HG02588 (cell line): ENCODE measurements around the gene COASY.
A peak's percentile ranks its signal among the peaks of the same experiment; 100 is the strongest.

Source experiments
- ATAC-seq: cut with Tn5 transposase; IDR thresholded peaks from one replicate; pipeline ENCODE4 v1.9.1; 2021; ENCODE audit warnings: mild to moderate bottlenecking, moderate library complexity; ENCODE audit not compliant: unreplicated experiment

Gene COASY

DNA sequence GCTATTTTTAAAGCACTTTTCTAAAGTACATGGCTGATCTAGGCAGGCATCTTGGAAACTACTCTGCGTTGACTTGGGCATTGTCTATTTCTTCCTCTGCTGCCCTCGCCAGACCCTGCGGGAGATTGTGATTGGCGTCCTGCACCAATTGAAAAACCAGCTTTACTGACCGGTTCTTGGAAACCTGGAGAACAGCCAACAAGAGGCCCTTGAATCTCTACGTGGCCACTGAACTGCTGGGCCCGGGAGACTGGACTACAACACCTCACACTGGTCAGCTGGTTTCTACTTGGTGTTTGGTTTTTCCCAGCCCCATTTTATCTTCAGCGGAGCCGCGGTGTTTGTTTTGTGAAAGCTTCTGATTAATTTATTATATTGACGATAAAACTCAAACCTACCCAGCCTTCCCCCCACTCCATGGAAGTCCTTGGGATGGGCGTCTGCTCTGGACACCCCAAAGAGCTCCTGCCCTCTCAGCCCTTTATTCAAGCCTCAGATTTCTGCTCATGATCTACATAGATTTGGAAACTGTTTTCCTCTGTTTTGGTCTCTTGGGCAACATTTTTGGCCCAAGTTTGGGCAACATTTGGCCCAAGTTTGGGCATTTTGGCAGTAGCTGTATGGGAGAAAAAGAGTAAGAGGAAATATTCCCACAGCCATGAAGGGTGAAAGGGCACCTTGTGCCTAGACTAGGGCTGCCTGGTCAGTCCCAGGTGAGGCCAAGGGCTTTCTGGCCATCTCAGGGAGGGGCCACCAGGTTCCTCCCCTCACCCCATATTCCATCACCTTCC lies 9.7 kb downstream of the COASY start:
- no peak for ATAC-seq

DNA sequence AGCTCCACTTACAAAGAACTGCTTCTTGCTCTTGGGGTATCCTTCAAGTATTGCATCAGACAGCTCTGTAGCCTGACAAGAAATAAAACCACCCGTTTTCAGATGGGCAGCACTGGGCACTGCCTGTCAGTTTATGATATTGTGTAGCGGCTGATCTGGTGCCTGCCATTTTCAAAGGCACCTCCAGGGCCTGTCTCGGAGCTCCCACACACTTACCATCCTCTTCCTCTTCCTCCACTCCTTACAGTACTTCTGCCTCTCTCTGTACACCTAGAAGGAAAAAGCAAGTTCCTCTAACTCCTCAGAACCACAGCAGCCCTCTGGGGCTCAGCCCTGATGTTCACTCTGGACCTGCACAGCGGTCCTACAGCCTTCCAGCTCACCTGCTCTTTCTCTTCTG lies 11.1 kb downstream of the COASY start:
- no peak for ATAC-seq

DNA sequence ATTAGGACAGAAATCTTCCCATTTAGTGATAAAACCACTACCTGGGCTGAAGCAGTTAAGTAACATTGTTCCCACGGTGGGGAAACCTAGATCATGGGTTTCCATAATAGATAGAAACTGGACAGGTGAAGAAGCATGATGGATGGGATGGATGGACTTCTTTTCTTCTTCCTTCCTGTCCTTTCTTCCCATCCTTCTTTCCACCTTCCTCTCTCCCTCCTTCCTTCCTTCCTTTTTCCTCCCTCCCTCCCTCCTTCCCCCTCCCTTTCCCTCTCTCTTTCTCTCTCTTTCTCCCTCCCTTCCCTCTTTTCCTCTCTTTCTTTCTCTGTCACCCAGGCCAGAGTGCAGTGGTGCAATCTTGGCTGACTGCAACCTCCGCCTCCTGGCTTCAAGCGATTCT lies 12.5 kb downstream of the COASY start:
- ATAC-seq: no peak

DNA sequence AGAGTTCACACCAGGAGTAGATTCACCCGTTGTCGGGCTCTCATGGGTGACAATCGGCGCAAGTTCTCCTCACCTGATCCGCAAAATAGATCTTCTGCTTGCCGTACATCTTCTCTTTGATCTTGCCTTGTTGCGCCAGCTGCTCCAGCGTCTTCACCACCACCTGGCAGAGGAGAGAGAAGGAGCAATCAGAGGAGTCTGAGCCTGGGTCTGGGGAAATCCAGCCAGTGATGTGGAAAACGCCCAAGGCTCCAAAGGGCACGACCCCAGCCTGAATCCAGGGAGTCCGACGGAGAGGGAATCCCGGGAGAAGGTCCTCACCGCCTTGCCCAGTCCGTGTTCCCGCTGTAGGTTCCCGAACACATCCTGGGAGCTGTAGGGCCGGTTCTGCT lies 15.2 kb downstream of the COASY start:
- ATAC-seq: no peak

DNA sequence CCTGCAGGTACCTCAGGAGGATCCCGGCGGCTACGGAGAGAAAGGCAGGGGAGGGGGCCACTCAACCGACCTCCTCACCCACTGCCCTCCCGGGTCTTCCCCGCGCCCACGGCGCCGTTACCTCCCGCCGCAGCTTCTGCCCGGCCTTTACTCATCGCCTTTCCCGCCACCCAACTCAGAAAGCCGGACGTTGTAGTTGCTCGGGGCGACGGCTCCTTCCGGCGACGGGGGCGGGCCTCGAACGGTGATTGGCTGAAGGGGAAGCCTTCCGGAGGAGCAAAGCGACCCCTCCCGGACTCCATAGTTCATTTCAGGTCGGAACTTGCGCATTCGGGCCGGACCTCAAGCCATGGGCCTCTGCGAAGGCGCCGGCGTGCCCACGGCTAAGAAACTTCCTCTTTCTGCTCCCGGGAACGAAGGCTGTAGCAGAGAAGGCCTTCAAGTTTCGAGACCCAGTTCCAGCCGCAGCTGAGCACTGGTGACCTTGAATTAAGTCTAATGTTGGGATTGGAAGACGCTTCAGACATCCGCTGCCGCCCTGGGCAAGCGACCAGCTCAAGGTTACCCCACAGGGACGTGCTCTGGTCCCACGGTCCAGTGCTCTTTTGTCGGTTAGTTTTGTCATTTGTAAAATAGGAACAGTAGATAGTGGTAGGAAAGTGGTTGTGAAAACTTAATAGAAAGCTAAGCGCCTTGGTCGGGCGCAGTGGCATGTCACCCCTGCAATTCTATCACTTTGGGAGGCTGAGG lies 15.8 kb downstream of the COASY start, which contains the start of gene PSMC3IP:
Gene PSMC3IP (minus strand): TSS at position 198 of the 750 bp plus-strand sequence. CDS start 43 bp downstream, at position 155.
- peak; percentile 75 for ATAC-seq

DNA sequence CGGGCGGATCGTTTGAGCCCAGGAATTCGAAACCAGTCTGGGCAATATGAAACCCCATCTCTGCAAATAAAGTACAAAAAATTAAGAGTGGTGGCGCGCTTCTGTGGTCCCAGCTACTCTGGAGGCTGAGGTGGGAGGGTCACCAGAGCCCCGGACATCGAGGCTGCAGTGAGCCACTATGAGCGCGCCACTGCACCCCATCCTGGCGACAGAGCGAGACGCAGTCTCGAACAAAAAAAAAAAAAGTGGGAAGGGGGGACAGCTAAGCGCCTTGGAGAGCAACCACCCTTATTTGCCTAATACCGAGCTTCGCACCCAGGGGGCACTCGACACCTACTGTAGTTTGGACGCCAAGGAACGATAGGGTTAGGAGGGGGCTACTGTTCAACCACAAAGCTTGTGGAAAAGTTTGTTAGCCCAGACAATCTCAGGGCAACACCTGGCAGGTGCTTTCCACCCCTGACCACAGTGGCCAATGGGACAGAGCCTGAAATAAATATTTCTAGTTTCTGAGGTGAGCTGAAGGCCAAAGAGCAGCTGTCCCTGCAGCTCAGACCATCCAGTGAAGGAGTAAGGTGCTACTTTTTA lies 16.4 kb downstream of the COASY start:
- ATAC-seq: peak; percentile 45

DNA sequence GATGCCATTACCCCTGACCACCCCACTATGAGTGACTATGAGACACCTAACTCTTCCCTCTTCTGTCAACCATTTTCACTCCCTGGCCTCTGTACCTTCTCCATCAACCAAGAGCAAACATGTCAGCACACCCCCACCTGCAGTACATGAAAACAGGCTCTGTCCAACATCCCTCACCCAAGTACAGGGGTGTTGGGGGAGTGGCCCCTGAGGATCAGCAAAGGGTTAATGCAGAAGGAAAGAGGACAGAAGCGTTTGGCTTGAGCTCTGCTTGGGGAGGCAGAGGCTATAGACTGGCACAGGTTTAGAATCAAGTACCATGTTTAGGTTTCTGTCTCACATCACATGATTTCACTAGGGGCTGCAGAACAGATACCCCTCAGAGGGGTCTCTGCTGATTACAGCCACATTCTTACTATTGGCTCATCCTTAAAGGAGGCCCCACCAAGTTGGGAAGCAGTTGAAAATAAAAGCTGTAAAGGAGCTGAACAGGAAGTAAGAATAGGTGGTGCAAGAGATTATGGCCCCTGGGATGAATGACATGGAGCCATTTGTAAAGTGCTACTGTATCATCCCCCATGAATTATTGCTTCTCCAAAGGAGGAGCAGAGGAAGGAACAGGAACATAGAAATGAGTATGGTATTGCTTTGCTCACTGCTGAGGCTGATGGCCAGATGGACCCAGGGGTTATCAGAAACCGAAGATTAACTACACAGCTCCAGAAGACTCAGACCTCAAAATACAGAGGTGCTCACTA lies 18.0 kb downstream of the COASY start:
- ATAC-seq: no peak

DNA sequence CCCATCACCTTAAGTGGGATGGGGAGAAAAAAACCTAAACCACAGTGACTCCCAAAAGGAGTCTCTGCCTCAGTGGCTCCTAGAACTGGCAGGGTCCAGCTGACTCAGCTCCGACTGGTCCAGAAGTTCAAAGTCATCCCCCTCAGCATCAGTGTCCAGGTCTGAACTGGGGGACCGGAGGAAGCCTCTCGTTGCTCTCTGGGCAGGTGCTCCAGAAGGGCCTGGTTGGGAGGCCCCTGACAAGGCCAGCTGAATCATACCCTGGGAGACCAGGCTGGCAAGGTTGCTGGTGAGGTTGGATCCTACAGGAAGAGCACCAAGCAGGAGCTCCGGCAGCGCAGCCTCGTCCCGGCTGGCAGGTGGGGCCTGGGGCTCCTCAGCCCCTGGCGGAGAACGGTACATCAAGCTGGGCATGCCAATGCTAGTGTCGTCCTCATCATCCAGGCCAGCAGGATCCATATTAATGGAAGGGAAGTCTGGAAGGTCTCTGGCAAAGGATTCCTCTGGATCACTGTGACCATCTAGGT lies 19.9 kb downstream of the COASY start:
- ATAC-seq: no peak

DNA sequence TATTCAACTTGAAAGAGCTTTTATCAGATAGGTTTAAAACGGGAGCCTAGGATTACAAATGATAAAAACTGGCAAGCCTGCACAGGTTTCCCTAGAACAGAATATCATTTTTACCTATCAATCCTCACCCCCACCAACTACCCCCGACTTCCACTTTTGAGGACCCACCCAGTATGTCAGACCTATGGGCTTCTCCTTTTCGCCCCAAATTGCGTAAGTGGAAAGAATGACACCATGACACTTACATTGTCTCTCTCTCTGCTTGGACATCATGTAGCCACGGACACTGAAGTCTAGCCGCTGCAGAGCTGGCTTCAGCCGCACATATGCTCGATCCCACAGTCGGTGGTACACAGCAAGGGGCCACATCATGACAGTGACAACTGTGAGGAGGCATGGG lies 22.9 kb downstream of the COASY start:
- no peak for ATAC-seq

DNA sequence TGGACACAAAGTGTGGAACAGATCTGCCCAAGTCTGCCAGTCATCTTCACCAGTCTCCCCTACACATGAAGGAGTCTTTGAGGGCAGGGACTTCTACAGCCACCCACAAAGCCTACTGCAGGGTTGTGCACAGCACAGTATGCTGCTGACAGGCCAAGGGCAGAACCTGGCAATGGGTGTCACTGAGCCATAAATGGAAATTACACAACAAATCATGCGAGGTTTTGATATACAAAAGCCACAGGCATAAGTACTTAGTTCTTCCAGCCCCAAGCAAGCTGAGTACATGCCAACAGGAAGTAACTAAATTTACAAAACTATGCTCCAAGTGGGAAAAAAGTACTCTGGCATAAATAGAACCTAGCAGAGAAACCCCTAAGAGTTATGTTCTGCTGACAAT lies 23.4 kb downstream of the COASY start:
- ATAC-seq: no peak

DNA sequence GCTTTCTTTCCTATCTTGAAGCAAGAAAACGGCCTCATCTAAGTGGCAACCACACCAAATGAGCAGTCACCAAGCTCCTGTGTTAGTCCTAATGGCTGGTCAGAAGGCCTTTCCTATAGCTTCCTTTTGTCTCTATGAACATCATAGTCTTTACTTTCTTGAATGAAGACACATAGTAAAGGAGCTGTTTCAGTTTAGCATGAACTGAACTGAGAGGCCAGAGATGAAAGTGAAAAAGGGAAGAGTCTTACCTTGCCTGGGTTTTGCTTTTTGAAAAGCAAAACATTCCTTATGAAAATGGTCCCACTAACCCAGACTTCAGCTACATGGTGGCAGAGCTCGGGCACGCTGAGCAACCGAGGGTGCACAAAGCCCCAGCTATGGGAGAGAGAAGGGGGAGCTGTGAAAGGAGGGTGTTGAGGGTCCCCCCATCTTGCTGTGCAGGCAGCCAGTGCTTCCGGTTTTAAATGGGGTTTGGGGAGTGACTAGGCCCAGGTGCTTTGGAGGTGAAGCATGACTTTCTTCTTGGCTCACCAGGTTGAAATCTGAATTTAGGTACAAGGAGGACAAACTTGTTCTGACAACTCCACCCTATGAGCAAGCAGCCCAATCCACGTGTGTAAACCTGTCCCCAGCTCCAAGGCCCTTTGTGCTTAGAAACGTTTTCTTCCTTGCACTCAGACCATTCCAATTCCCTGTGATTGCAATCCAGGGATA lies 24.7 kb downstream of the COASY start:
- ATAC-seq: no peak

DNA sequence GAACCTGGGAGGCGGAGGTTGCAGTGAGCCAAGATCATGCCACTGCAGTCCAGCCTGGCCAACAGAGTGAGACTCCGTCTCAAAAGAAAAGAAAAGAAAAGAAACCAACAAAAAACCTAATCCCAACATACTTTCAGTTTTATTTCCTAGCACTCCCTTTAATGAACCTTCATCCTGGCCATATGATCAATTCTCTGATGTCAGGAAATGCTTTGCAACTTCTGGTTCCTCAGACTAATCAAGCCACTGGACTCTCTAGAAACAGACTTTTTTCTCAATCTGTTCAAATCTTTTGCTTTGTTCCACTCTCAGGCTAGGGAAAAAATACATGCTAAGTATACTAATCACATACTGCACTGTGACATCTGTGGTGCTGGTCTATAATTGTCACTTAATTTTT lies 28.9 kb downstream of the COASY start:
- no peak for ATAC-seq

DNA sequence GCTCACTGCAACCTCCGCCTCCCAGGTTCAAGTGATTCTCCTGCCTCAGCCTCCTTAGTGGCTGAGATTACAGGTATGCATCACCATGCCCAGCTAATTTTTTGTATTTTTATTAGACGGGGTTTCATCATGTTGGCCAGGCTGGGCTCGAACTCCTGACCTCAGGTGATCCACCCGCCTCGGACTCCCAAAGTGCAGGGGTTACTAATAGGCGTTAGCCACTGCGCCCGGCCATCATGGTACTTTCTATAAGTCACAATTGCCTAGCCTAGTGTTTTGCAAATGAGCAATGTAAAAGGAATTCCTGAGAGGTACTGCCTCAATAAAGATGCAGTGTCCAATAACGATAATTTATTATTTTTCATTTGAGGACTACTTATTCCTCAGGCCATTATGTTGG lies 29.5 kb downstream of the COASY start:
- ATAC-seq: no peak

DNA sequence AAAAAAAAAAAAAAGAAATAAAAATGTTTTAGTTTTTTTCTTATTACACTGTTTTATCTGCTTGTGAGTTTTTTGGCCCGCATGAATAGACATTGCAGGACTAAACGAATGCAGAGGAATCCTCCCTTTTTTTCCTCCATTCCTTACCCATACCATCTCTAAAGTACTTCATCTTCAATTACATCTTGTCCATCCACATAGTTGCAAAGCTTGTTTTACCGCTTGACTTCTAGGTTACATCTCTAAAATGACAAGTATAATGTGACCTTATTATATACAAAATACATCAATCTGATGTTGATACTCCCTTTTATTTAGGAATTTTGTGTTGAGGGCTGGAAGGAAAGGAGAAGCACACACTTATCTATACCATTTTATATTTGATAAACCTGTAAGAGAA lies 34.4 kb downstream of the COASY start:
- ATAC-seq: no peak

DNA sequence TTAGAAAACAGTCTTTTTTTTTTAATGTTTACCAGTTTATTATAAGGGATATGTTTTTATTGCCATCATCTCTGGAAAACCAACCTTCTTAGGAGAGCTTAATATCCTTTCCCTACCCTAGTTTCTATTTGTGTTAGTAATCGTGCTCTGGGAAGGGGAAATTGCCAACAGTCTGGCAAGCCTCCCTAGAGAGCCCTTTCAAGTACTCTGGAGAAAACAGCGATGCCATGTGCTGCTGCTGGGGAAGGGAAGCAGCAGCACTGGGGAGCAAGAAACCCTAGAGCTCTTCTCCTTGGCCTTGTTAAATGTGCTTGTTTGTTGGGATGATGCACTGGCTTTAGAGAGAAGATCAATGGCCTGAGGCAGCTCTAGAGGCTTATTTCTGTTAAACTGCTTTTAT lies 37.0 kb downstream of the COASY start:
- no peak for ATAC-seq

DNA sequence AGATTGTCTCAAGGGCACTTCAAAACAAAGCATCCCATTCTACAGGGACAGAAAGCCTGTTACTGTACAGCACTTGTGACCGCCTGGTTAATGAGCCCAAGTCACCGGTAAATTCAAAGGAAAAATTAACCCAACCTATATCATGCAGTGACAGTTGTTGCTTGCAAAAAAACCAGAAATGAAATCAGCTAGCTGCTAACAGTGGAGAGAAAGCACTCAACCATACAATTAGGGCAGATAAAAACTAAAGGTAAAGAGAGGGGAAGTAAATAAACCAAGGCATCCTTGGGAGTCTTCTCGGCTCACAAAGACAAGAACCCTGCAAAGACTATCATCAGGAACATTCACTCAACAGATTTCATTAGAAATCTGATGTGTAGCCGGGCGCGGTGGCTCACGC lies 41.4 kb downstream of the COASY start:
- ATAC-seq: no peak

DNA sequence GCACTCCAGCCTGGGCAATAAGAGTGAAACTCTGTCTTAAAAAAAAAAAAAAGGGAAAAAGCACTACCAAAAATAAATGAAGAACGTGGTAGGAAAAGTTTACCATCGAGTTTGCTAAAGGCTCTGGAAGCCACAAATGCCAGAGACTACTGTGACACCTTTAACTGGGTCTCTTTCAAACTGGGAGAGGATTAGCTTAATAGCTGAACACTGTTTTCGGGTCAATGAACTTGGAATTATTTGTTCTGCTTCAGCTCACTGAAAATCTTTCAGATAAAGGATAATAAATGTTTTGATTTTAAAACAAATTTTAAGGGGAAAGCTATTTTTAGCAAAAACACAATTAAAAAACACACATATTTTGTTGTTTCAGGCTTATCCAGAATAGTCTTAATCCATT lies 45.8 kb downstream of the COASY start:
- no peak for ATAC-seq

DNA sequence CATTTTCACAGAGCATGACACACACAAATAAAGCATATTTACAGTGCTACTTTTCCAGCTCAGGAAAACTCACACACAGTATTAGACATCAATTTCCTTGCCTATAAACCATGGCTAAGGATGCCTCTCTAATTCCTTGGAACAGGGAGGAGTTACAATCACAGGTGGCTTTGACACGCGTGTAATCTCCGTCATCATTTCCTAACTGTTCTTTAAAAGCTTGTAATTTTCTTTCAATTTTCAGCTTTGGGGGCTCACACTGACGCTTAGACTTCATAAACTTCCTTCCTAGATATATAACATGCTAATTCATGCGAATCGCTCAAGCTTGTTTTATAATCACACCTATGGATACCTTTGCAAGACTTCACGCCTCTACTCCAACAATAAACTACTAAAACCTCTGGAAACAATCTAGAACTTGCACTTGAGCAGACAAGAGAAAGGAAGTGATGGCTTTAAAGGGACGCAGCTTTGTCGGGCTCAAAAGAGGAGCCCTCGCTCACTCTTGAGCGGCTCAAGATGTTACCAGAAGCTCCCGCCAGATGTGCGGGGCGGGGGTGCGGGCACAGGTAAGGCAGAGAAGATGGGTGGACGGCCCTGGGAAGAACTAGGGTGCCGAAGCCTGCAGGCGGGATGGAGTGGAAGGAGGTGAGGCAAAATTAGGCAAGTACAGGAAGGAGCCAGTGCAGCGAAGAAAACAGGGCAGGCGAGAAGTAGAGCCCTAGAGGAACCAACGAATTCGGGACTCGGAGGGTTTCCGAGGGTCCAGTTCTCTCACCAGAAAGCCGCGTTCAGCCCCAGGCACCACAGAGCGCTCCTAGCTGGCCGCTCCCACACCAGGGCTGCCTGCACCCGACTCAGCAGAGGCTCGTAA lies 46.6 kb downstream of the COASY start:
- ATAC-seq: peak; percentile 15

DNA sequence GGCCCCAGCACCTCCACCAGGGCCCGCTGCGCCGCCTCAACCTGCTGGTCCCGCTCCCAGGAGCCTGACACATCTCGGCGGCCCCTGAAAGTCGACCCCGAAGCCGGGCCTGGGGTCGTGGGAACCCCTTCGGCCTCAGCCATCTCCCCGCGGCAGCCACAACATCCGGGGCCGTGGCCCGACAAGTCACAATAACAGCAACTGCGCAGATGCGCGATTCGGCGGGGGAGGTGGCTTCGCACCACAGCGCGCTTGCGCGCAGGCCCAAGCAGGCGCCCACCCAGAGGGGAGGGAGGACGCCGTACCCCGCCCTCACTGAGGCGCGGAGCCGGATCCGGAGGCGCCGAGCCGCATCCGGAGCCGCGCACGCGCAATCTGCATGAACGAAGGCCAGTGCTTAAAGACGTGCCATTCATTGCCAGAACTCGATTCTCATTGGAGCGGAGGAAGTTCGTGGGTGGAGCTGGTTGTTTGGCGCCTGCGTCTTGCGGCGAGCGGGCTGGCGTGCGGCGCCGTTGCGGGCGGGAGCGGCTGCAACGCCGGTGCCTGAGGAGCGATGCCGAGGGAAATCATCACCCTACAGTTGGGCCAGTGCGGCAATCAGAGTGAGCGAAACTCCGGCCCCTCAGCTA lies 47.4 kb downstream of the COASY start, which contains the start of the genes RETREG3 and TUBG1:
Gene RETREG3 (minus strand): TSS at position 193 of the 632 bp plus-strand sequence. CDS start 50 bp downstream, at position 143.
Gene TUBG1 (plus strand): TSS at position 502 of the 632 bp plus-strand sequence. CDS start 55 bp downstream, at position 557.
- ATAC-seq: peak; percentile 81
